Activated CD4-positive, alpha-beta memory T cell treated with anti-CD3 and anti-CD28 coated beads, Interleukin-2, amount 10 ng/mL, durations not matched to agents 7 days and 5 days (primary cell): ENCODE results near the gene RAD9A. TPM values are rescaled to one million over a fixed set of nuclear protein-coding genes. Genes with fewer than 3 reads are reported as not detected.

ENCODE experiments used
- CTCF ChIA-PET: fragments of 350-600 bp; sonication (Branson Sonifier 250); formaldehyde crosslinking; loops from one replicate; lab custom pipeline; 2021; ENCODE audit warnings: antibody characterized with exemption, inconsistent platforms; lab: Charles Lee
- POLR2A ChIA-PET: fragments of 350-600 bp; sonication (Branson Sonifier 250); formaldehyde crosslinking; loops from one replicate; lab custom pipeline; 2021; ENCODE audit warnings: antibody characterized with exemption; lab: Charles Lee
- DNase-seq: peaks from one replicate; pipeline ENCODE4 v3.0.0-alpha.2; 2020
- H3K27ac Mint-ChIP-seq: one replicate; pipeline ENCODE4 v1.8.0; 2021; ENCODE audit warnings: mild to moderate bottlenecking, mixed read lengths
- H3K27me3 Mint-ChIP-seq: one replicate; pipeline ENCODE4 v1.8.0; 2021; ENCODE audit warnings: mixed read lengths
- H3K36me3 Mint-ChIP-seq: one replicate; pipeline ENCODE4 v1.8.0; 2021; ENCODE audit warnings: low read depth, mixed read lengths
- H3K4me1 Mint-ChIP-seq: one replicate; pipeline ENCODE4 v1.8.0; 2021; ENCODE audit warnings: mixed read lengths
- H3K4me3 Mint-ChIP-seq: one replicate; pipeline ENCODE4 v1.8.0; 2021; ENCODE audit warnings: mild to moderate bottlenecking, mixed read lengths
- H3K9me3 Mint-ChIP-seq: one replicate; pipeline ENCODE4 v1.8.0; 2021; ENCODE audit warnings: mixed read lengths
- total RNA-seq, 2 experiments: library from RNA; stranded (reverse); gene quantifications; one replicate each; pipeline ENCODE4 v1.2.3, GENCODE V29; 2021

Gene RAD9A
- 10 to 100 TPM; 48.0 to 53.9 TPM for total RNA-seq

DNA sequence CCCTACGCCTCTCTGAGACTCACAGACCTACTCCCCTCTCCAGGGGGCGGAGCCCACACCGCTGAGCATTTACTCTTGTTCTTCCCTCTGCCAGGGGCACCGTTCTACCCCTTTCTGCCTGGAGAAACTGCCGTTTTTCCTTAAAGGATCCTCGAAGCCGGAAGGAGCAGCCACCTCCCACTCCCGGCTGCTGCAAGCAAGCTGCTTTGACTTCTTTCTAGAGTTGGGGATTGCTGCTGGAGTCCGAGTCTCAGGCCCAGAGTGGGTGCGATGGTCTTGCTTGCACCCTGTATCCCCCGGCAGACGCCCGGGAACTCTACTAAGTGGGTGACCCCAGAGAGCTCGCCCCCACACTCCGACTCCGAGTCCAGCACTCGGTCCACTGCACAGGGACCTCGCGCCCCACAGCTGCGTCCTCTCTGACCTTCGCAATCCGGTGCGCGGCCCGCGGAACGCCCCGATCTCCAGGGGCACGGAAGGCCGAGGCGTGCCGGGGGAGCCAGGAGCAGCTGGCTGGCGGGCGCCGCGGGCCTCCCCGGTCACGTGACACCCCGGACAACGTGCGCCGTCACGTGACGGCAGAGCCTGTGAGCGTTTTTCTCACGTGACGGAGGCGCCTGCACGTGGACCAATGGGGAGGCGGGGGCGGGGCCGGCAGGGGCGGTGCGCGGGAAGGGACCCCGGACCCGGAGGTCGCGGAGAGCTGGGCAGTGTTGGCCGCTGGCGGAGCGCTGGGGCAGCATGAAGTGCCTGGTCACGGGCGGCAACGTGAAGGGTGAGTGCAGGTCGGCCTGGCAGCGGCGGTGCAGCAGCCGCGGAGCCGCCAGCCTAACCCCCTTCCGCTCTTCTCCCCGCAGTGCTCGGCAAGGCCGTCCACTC, at the start of gene RAD9A:
TSS of gene RAD9A (plus strand) at position 683 of the 879 bp plus-strand sequence. CDS start at position 742, 59 bp downstream.
- CTCF ChIA-PET, result interaction anchor here (0.9 to 35.2 kb wide), 10 partner anchors 10 to 138 kb away, joined by 3 to 847 read pairs (median 6); partner anchors contain the start of genes AIP, POLD4, PPP1CA and TBC1D10C
- H3K27me3 Mint-ChIP-seq, result no peaks in the 10 kb centered on the region
- peaks cover 16% of the 10 kb centered on the region for H3K36me3 Mint-ChIP-seq
- POLR2A ChIA-PET, result interaction anchor here (0.6 to 6.7 kb wide), 26 partner anchors 9 to 222 kb away, joined by 3 to 97 read pairs (median 4); partner anchors contain the start of genes AIP, CDK2AP2, POLD4 and PPP1CA
- DNase-seq, result peak; percentile 95
- H3K27ac Mint-ChIP-seq, result peak within 1 kb of the TSS; percentile 81
- peaks cover 45% of the 10 kb centered on the region for H3K4me1 Mint-ChIP-seq
- H3K4me3 Mint-ChIP-seq, result peak within 1 kb of the TSS; percentile 94
- no peaks in the 10 kb centered on the region for H3K9me3 Mint-ChIP-seq

- Mint-ChIP-seq H3K27ac (peak overlapping the region; percentile 66), H3K36me3 (no peaks in the 10 kb centered on the region), H3K27me3 (no peaks in the 10 kb centered on the region), H3K9me3 (no peaks in the 10 kb centered on the region), H3K4me1 (peaks cover 24% of the 10 kb centered on the region), H3K4me3 (no peak overlapping the region)
- ChIA-PET CTCF (interaction anchor here (0.6 to 5.6 kb wide), 8 partner anchors 8 to 177 kb away, joined by 3 to 56 read pairs (median 5); partner anchors contain the start of gene POLD4), POLR2A (interaction anchor here (4.4 kb wide), 1 partner anchor 9 kb away, joined by 23 read pairs; the partner anchor contains the start of gene POLD4)
- DNase-seq, result no peak
Observed at GRCh38 chr11:67344264-67344663, 47.5 kb upstream of the RAD9A start.

- H3K9me3 Mint-ChIP-seq, result no peaks in the 10 kb centered on the region
- no peaks in the 10 kb centered on the region for H3K36me3 Mint-ChIP-seq
- ChIA-PET CTCF (interaction anchor here (0.7 to 5.6 kb wide), 30 partner anchors 7 to 227 kb away, joined by 3 to 56 read pairs (median 6); partner anchors contain the start of genes CLCF1, GRK2, PITPNM1 and POLD4), POLR2A (interaction anchor here (1.4 to 4.4 kb wide), 4 partner anchors 8 to 31 kb away, joined by 3 to 23 read pairs (median 5); partner anchors contain the start of gene POLD4)
- no peak for DNase-seq
- no peak overlapping the region for H3K4me3 Mint-ChIP-seq
- H3K27me3 Mint-ChIP-seq, result no peaks in the 10 kb centered on the region
- H3K27ac Mint-ChIP-seq, result no peak overlapping the region
- H3K4me1 Mint-ChIP-seq, result peaks cover 24% of the 10 kb centered on the region
Observed at GRCh38 chr11:67345247-67345919, 46.4 kb upstream of the RAD9A start.

DNA sequence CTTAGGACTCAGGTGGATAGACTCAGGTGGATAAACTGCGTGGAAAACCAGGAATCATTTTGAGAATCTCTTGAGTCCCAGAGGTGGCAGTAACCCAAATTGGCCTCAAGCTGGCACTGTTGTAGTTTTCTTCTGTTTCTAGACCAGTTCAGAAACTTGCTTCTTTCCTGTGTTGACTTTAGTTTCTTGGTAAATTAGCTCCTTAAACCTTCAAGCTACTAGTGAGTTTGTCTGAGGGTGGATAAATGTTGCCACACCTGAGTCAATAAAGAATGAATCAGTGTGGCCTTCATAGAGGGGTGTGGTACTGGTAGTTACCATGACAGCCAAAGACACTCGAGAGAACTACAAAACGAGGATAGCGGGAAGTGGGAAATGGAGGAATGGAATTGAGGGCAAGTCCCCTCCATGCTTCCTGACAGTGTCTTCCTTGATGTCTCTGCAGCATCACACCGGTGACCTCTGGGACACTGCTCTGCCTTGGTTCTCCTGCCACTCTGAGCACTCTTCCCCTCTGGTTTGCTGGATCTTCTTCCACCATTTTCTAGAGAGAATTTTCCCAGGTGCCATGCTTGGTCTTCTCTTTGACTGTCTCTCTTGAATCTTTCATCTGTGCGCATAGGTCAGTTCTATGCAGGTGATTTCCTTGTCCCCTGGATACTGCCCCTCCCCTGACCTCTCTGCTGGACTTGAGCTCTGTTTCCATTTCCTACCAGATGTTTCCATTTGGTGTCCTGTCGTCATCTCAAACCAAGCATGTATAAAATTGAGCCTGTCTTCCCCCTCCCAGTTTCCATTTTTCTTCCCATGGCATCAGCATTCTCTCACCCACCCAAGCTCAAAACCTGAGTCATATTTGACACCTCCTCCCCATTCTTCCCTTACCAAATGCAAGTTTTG, 45.6 kb upstream of the RAD9A start:
- H3K4me1 Mint-ChIP-seq, result peaks cover 26% of the 10 kb centered on the region
- ChIA-PET CTCF (interaction anchor here (0.6 to 5.6 kb wide), 29 partner anchors 6 to 1433 kb away, joined by 3 to 56 read pairs (median 7); partner anchors contain the start of genes CLCF1, GRK2, PITPNM1 and POLD4), POLR2A (interaction anchor here (1.4 to 4.4 kb wide), 4 partner anchors 7 to 31 kb away, joined by 3 to 23 read pairs (median 5); partner anchors contain the start of gene POLD4)
- no peak for DNase-seq
- H3K27ac Mint-ChIP-seq, result no peak overlapping the region
- no peaks in the 10 kb centered on the region for H3K36me3 Mint-ChIP-seq
- H3K27me3 Mint-ChIP-seq, result no peaks in the 10 kb centered on the region
- no peak overlapping the region for H3K4me3 Mint-ChIP-seq
- H3K9me3 Mint-ChIP-seq, result no peaks in the 10 kb centered on the region

DNA sequence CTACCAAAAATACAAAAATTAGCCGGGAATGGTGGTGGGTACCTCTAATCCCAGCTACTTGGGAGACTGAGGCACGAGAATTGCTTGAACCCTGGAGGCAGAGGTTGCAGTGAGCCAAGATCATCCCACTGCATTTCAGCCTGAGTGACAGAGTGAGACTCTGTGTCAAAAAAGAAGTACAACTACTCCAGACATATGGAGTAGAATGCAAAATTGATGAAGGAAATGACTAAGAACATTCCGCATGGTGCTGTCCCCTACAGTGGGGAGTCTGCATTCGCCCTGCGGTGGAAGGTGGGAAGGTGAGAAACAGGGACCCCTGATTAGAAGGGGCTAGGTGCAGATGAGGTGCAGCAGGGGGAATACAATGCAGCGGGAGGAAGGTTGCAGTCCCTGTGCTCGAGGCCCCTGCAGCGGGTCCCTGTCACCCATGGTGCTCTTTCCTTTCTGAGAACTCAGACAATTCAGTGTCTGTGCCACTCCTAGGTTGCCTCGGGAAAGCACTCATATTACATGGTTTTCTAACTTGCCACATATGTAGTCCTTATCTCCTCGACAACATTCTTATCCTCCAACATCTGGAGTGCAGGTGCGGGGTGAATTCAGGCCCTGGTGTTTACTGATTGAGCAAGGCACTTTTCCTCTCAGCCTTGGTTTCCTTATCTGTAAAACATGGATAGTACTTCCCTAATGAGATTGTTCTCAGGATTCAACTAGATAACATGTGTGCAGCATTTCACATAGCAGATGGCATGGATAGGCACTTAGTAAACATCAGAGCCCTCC, 43.6 kb upstream of the RAD9A start:
- Mint-ChIP-seq H3K4me3 (no peak overlapping the region), H3K4me1 (peaks cover 40% of the 10 kb centered on the region), H3K27me3 (no peaks in the 10 kb centered on the region), H3K9me3 (no peaks in the 10 kb centered on the region), H3K36me3 (peaks cover 8% of the 10 kb centered on the region), H3K27ac (no peak overlapping the region)
- ChIA-PET CTCF (interaction anchor here (0.9 to 18.6 kb wide), 5 partner anchors 26 to 95 kb away, joined by 3 to 847 read pairs (median 13); partner anchors contain the start of genes CLCF1 and RAD9A), POLR2A (no interaction called here)
- no peak for DNase-seq

GRCh38 chr11:67349036-67349435, 42.8 kb upstream of the RAD9A start:
- peaks cover 44% of the 10 kb centered on the region for H3K4me1 Mint-ChIP-seq
- H3K27ac Mint-ChIP-seq, result no peak overlapping the region
- peaks cover 8% of the 10 kb centered on the region for H3K36me3 Mint-ChIP-seq
- H3K27me3 Mint-ChIP-seq, result no peaks in the 10 kb centered on the region
- ChIA-PET CTCF (interaction anchor here (0.9 to 18.6 kb wide), 3 partner anchors 27 to 87 kb away, joined by 3 to 847 read pairs (median 5); partner anchors contain the start of genes CLCF1, PPP1CA and RAD9A), POLR2A (interaction anchor here (1.0 kb wide), 2 partner anchors 21 to 78 kb away, joined by 3 to 4 read pairs; no protein-coding TSS in a partner anchor)
- no peak overlapping the region for H3K4me3 Mint-ChIP-seq
- H3K9me3 Mint-ChIP-seq, result no peaks in the 10 kb centered on the region
- DNase-seq, result no peak

DNA sequence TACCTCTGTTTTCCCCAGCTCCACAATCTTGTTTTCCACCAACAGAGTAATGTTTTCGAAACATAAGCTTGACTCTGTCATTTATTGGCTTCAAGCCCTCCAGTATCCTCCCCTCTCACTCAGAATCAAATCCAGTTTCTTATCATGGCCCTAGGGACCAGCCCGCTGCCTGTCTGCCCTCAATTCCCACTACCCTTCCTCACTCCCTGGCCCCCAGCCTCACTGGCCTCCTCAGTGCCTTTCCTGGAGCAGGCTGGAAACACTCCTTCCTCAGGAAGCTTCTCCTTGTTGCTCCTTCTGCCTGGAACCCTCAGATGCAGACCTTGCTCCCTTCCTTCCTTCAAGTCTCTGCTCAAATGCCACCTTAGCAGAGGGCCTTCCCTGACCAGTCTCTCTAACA, 42.3 kb upstream of the RAD9A start:
- Mint-ChIP-seq H3K4me3 (no peak overlapping the region), H3K36me3 (peaks cover 8% of the 10 kb centered on the region), H3K4me1 (peaks cover 45% of the 10 kb centered on the region), H3K27me3 (no peaks in the 10 kb centered on the region), H3K27ac (no peak overlapping the region), H3K9me3 (no peaks in the 10 kb centered on the region)
- POLR2A ChIA-PET, result interaction anchor here (1.0 kb wide), 2 partner anchors 20 to 78 kb away, joined by 3 to 4 read pairs; no protein-coding TSS in a partner anchor
- CTCF ChIA-PET, result interaction anchor here (0.9 to 18.6 kb wide), 3 partner anchors 27 to 87 kb away, joined by 3 to 847 read pairs (median 5); partner anchors contain the start of genes CLCF1, PPP1CA and RAD9A
- no peak for DNase-seq

GRCh38 chr11:67349928-67350465, 41.8 kb upstream of the RAD9A start:
- Mint-ChIP-seq H3K27ac (no peak overlapping the region), H3K4me3 (no peak overlapping the region), H3K27me3 (no peaks in the 10 kb centered on the region), H3K9me3 (no peaks in the 10 kb centered on the region), H3K36me3 (peaks cover 8% of the 10 kb centered on the region), H3K4me1 (peaks cover 47% of the 10 kb centered on the region)
- ChIA-PET CTCF (interaction anchor here (0.6 to 18.6 kb wide), 6 partner anchors 26 to 113 kb away, joined by 3 to 847 read pairs (median 13); partner anchors contain the start of genes CLCF1, PPP1CA and RAD9A), POLR2A (interaction anchor here (1.0 to 8.0 kb wide), 3 partner anchors 20 to 79 kb away, joined by 3 to 122 read pairs (median 4); no protein-coding TSS in a partner anchor)
- no peak for DNase-seq

- Mint-ChIP-seq H3K9me3 (no peaks in the 10 kb centered on the region), H3K4me1 (peaks cover 41% of the 10 kb centered on the region), H3K27me3 (no peaks in the 10 kb centered on the region), H3K36me3 (peaks cover 8% of the 10 kb centered on the region), H3K4me3 (peak overlapping the region; percentile 65), H3K27ac (peak overlapping the region; percentile 68)
- DNase-seq, result peak; percentile 65
- ChIA-PET POLR2A (interaction anchor here (1.0 to 8.0 kb wide), 13 partner anchors 13 to 111 kb away, joined by 3 to 122 read pairs (median 7); partner anchors contain the start of genes CLCF1, PPP1CA, PTPRCAP and TBC1D10C), CTCF (interaction anchor here (0.6 to 18.6 kb wide), 32 partner anchors 8 to 1318 kb away, joined by 3 to 847 read pairs (median 5); partner anchors contain the start of genes AIP, CDK2AP2, CLCF1 and GSTP1)
Observed at GRCh38 chr11:67351275-67352005, 40.3 kb upstream of the RAD9A start.
